Astrocyte of the cerebellum (primary cell): ENCODE measurements around the gene TAB2.

ENCODE experiments used
- DNase-seq: peaks from one replicate; pipeline ENCODE4 v3.0.0-alpha.2; 2011; ENCODE audit warnings: low read depth
- H3K4me3 ChIP-seq: 2 replicates; pipeline ENCODE4 v1.5.1; 2011; ENCODE audit warnings: mild to moderate bottlenecking, low read depth, low read length, moderate library complexity
- CTCF ChIP-seq: IDR thresholded peaks from 2 replicates; pipeline ENCODE4 v1.5.1; 2012; ENCODE audit warnings: low read length, low read depth, moderate library complexity, mild to moderate bottlenecking; ENCODE audit errors: missing control alignments
- in situ Hi-C: cut with HindIII; loops from 2 replicates; pipeline ENCODE4 v1.10.0; 2017; ENCODE audit warnings: low sequenced_read_pairs

TAB2 gene

GRCh38 chr6:149324428-149324827 is 6.9 kb downstream of the TAB2 start:
- in situ Hi-C loops = no loop called here
- H3K4me3 ChIP-seq = no peak overlapping the region
- no peak for DNase-seq
- no peak for TF ChIP-seq CTCF

- no peak for DNase-seq
- in situ Hi-C loops = no loop called here
- no peak overlapping the region for H3K4me3 ChIP-seq
- no peak for TF ChIP-seq CTCF
Measured at GRCh38 chr6:149325648-149326236, 8.2 kb downstream of the TAB2 start.

- TF ChIP-seq CTCF = no peak
- H3K4me3 ChIP-seq = no peak overlapping the region
- in situ Hi-C loops = no loop called here
- no peak for DNase-seq
Measured at GRCh38 chr6:149327638-149328037, 10.1 kb downstream of the TAB2 start.

GRCh38 chr6:149328083-149328482 is 10.6 kb downstream of the TAB2 start:
- no peak for TF ChIP-seq CTCF
- H3K4me3 ChIP-seq = no peak overlapping the region
- no peak for DNase-seq
- in situ Hi-C loops = no loop called here

- no peak for DNase-seq
- no peak for TF ChIP-seq CTCF
- in situ Hi-C loops = no loop called here
- H3K4me3 ChIP-seq = no peak overlapping the region
Measured at GRCh38 chr6:149329529-149329928, 12.0 kb downstream of the TAB2 start.

- no peak overlapping the region for H3K4me3 ChIP-seq
- in situ Hi-C loops = no loop called here
- no peak for TF ChIP-seq CTCF
Measured at GRCh38 chr6:149330133-149330532, 12.6 kb downstream of the TAB2 start.

More at GRCh38 chr6:149330133-149330532, 12.6 kb downstream of the TAB2 start:
- no peak for DNase-seq
